Amniotic epithelial cell (primary cell): ENCODE results near the gene AMOTL1.
A peak's percentile ranks its signal among the peaks of the same experiment; 100 is the strongest.
"Not testable (repeated sequence)": the region's sequence is repeated elsewhere in the genome, so short reads cannot be mapped to it uniquely, and the experiment has no call there.

Experiments used
- DNase-seq: peaks from one replicate; pipeline ENCODE4 v3.0.0-alpha.2; 2010; ENCODE audit warnings: low read depth

AMOTL1 gene

DNA sequence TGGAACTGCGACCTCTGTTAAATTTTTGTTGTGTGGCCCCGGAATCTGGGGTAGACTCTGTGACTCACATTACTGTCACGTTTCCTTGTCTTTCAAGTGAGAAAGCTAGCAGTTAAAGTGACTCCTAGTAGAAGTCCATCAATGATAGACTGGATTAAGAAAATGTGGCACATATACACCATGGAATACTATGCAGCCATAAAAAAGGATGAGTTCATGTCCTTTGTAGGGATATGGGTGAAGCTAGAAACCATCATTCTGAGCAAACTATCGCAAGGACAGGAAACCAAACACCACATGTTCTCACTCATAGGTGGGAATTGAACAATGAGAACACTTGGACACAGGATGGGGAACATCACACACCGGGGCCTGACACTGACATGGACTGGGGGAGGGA lies 23.8 kb downstream of the AMOTL1 start:
- DNase-seq, result not testable (repeated sequence)

DNA sequence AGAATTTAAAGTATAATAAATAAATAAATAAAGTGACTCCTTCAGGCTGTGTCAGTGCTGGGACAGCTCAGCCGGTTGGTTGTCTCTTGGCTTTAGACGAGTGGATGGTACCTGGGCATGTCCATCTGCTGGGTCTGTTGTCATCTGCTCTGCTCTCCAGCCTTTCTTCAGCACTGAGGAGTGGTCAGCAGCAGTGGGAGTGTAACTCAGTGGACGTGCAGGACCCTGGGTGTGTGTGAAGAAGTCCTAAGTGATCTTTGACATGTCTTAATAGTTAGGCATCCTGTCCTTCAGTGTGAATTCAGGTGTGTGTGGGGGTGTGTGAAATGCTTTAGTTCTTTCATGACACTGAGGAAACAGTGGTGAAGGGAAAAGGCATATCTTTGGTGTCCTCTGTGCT lies 24.3 kb downstream of the AMOTL1 start:
- no peak for DNase-seq

- no peak for DNase-seq
Measured at GRCh38 chr11:94793002-94793401, 24.8 kb downstream of the AMOTL1 start.

DNA sequence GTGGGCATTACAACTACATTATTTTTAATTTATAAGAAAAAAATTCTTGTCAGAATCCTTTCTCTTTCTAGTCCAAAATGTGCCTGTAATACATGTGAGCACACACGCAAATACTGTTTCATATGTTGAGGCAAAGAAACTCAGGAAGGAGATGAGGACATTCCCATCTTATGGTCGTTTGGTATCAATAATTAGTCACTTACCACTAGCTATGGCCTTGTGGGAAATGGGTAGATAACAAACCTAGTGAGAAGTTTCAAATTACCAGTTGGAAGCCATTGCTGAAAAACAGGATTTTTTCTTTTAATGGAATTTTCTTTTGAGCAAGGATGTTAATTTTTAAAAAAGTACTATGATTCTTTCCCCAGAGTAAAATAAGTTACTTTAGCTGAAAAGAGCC lies 25.7 kb downstream of the AMOTL1 start:
- peak; percentile 72 for DNase-seq

DNA sequence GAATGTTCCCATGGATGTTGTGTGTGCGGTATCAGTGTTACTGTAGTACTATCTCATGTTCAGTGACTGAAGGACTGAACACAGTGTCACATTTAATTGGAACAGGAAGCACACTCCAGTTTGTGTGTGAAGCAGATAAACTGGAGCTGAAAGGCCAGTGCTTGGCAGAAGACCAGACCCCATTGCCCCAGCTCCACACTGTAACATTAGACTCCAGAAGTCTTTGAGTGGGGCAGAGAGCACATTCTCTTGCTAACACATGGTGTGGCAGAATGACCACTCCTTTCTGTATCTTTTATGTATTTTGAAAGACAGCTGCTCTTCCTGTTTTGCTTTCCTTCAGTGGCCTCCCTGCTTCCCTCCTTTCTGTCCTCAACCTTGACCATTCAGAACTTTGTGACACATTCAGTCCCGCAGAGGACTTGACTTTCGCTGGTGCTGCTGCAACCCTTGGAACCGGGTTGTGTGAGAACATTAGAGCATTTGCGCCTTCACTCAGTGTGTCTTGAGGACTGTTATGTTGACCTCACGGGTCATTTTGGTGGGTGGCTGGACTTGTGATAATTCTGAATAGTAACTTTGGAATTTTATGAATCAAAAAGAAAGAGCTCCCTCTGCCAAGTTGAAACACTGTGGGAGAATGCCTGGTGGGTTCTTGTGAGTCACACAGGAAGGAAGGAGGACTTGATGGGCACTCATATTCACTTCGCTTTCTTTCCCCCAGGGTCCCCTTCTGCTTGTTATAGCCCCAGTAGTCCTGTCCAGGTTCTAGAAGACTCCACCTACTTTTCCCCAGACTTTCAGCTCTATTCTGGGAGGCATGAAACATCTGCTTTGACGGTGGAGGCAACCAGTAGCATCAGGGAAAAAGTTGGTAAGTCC lies 26.4 kb downstream of the AMOTL1 start:
- DNase-seq, result peak; percentile 98

DNA sequence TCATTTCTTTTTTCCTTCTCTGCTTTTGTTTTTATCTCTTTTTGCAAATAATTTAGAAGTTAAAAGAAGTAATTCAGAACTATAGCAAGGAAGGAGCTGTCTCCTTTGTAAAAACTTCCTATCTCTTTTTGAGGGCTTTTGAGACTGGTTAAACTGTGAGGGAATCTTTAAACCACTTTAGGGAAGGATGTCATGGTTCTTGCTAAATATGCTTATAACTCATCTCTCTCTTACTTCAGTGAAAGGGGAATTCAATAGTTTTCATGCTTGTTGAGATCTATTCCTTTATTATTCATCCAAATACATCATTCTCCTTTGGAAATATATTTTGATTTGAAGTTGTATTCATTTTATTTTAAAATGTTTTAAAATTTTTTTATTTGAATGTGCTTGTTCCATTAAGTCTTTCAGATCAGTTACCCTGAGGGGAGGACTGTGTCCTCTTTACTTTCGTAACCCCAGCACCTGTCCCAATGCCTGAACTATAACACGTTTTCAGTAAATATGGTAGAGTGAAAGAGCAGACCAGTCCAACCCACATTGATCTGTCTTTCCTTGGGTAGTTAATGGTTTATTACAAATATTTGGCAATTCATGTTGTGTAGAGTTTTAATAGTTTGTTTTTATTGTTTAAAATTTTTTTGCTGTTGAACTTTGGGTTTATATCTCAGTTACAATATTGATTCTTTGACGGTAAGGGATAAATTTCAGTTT lies 27.5 kb downstream of the AMOTL1 start:
- DNase-seq, result peak; percentile 47

- no peak for DNase-seq
Measured at GRCh38 chr11:94796190-94796580, 28.0 kb downstream of the AMOTL1 start.

DNA sequence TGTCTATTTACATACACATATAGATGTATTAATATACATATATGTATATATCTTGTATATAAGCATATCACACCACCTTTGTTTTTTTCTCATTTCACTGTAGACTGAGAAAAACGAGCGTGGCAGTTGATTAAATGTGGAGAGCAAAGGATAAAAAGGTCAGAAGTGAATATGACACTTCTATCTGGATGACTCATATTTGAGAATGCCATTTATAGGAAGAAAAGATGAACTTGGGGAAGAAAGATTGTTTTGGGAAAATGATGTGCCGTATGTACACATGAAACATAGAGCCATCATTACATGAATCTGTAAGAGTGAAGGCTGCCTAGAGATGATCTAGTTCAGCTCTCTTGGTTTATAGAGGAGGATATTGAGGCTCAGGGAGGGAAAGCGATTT lies 28.7 kb downstream of the AMOTL1 start:
- no peak for DNase-seq

DNA sequence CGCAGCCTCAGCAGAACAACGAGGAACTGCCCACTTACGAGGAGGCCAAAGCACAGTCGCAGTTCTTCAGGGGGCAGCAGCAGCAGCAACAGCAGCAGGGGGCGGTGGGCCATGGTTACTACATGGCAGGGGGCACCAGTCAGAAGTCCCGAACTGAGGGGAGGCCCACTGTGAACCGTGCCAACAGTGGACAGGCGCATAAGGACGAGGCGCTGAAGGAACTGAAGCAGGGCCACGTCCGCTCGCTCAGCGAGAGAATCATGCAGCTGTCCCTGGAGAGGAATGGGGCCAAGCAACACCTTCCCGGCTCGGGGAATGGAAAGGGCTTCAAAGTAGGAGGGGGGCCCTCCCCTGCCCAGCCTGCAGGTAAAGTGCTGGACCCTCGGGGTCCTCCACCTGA lies 31.6 kb downstream of the AMOTL1 start:
- DNase-seq, result no peak

- no peak for DNase-seq
Measured at GRCh38 chr11:94800414-94800813, 32.3 kb downstream of the AMOTL1 start.

- DNase-seq, result no peak
Measured at GRCh38 chr11:94801866-94802460, 33.8 kb downstream of the AMOTL1 start.

- DNase-seq, result no peak
Measured at GRCh38 chr11:94802501-94802900, 34.3 kb downstream of the AMOTL1 start.

GRCh38 chr11:94803491-94803890 lies 35.3 kb downstream of the AMOTL1 start:
- DNase-seq, result peak; percentile 67

GRCh38 chr11:94804874-94805273 lies 36.7 kb downstream of the AMOTL1 start:
- DNase-seq, result no peak

GRCh38 chr11:94806014-94806413 lies 37.9 kb downstream of the AMOTL1 start:
- DNase-seq, result no peak

DNA sequence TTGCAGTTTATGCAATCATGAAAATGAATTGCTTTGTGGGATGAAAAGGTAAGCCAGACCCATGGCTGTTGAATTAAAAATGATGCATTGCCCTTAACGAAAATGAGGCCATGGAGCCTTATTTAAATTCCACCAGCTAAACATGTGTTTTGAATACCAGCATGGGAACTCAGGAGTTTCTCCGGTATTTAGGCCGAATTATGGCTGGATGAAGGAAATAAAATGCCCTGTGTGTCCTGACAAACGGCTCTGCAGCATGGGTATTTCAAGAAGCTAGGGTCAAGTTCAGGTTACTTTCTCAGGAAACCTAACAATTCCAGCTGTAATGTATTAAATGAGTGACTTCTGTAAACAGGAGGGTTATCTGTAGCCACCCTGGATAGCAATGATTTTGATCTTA lies 38.3 kb downstream of the AMOTL1 start:
- peak; percentile 80 for DNase-seq

DNA sequence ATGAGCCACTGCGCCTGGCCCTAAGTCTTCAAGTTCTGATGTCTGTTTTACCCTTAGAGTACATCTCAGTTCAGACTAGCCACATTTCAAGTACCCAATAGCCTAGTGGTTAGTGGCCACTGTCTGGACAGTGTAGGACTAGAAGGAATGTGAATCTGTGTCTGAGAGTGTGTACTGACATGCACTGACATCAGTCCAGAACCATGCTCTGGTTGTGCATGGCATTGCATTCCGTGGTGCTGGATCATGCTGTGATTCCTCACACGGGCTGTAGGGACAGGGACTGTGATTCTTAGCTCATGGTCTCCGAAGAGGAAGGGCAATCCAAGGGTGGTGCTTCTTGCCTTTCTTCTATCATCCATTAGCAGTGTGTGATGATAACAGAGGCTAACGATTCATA lies 41.1 kb downstream of the AMOTL1 start:
- peak; percentile 77 for DNase-seq

- DNase-seq, result peak; percentile 51
Measured at GRCh38 chr11:94812724-94813720, 44.9 kb downstream of the AMOTL1 start.

GRCh38 chr11:94814272-94814976 lies 46.3 kb downstream of the AMOTL1 start:
- peak; percentile 37 for DNase-seq

DNA sequence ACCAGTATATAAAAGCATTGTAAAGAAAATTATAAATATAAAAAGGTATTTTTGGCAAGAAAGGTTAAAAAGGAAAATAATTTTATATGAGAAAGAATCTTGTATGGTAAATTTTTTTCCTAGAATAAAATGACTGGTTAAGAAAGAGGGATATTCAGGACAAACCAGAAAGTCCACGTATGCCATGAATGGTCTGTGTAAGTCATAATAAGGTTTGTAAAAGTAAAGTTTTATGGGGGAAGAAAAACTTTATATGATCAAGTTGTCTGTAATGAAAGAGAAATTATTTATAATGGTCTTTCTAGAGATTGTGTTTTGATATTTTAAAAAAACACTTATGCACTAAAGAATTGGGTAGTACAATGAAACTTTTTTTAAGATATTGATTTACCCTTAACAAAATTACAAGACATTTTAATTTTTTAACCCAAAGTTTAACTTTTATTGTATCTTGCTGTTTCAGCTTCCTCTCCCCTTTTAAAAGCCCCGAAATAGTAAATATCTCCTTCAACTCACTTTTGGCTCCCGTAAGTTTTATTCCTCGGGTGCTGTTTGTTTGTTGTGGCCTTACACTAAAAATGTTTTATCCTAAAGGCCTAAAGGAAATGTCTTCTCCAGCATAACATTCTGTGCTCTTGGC lies 47.7 kb downstream of the AMOTL1 start:
- DNase-seq, result no peak

DNA sequence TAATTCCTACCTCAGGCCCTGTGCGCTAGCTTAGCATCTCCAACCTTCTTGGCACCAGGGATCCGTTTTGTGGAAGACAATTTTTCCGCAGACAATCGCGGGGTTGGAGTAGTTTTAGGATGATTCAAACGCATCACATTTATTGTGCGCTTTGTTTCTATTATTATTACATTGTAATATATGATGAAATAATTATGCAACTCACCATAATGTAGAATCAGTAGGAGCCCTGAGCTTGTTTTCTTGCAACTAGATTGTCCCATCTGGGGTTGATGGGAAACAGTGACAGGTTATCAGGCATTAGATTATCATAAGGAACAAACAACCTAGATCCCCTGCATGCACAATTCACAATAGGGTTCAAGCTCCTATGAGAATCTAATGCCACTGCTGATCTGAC lies 52.3 kb downstream of the AMOTL1 start:
- no peak for DNase-seq
